Measurements from ENCODE around the gene ODF4.
"Not testable (repeated sequence)": the region's sequence is repeated elsewhere in the genome, so short reads cannot be mapped to it uniquely, and the experiment has no call there.

ODF4 gene

GRCh38 chr17:8362651-8363332 lies 23.2 kb downstream of the ODF4 start:
- DNase-seq: no peak
- intact Hi-C loops (cut with DNase I): no loop called here

GRCh38 chr17:8365143-8365542 lies 25.5 kb downstream of the ODF4 start:
- no peak for DNase-seq
- intact Hi-C loops (cut with DNase I): no loop called here

GRCh38 chr17:8366231-8366630 lies 26.6 kb downstream of the ODF4 start:
- intact Hi-C loops (cut with DNase I): no loop called here
- no peak for DNase-seq

GRCh38 chr17:8368193-8368592 lies 28.6 kb downstream of the ODF4 start:
- no peak for DNase-seq
- intact Hi-C loops (cut with DNase I): no loop called here

- intact Hi-C loops (cut with DNase I): loop anchor here (10.0 kb wide), 1 partner anchor 245 kb away; the partner anchor contains the start of gene HES7
- DNase-seq: no peak
These were observed 30.3 kb downstream of the ODF4 start for GRCh38 chr17:8369944-8370343.

GRCh38 chr17:8371786-8372185 lies 32.1 kb downstream of the ODF4 start:
- DNase-seq: no peak
- intact Hi-C loops (cut with DNase I): loop anchor here (10.0 kb wide), 1 partner anchor 247 kb away; the partner anchor contains the start of gene HES7

GRCh38 chr17:8372422-8372821 lies 32.8 kb downstream of the ODF4 start:
- intact Hi-C loops (cut with DNase I): loop anchor here (10.0 kb wide), 1 partner anchor 248 kb away; the partner anchor contains the start of gene HES7
- no peak for DNase-seq

- intact Hi-C loops (cut with DNase I): loop anchor here (10.0 kb wide), 1 partner anchor 249 kb away; the partner anchor contains the start of gene HES7
- DNase-seq: not testable (repeated sequence)
These were observed 34.2 kb downstream of the ODF4 start for GRCh38 chr17:8373856-8374255.

GRCh38 chr17:8375738-8376259 lies 36.2 kb downstream of the ODF4 start:
- DNase-seq: peak in 2 of 10 donors; percentile 23 to 32
- intact Hi-C loops (cut with DNase I): loop anchor here (10.0 kb wide), 1 partner anchor 251 kb away; the partner anchor contains the start of gene HES7

GRCh38 chr17:8376271-8377067 lies 36.8 kb downstream of the ODF4 start, which contains the start of gene KRABD2:
KRABD2 (minus strand) TSS chr17:8376704.
- peak; percentile 82 to 99 (median 92) for DNase-seq
- intact Hi-C loops (cut with DNase I): loop anchor here (10.0 kb wide), 1 partner anchor 252 kb away; the partner anchor contains the start of gene HES7

- no peak for DNase-seq
- intact Hi-C loops (cut with DNase I): loop anchor here (10.0 kb wide), 1 partner anchor 253 kb away; the partner anchor contains the start of gene HES7
These were observed 37.8 kb downstream of the ODF4 start for GRCh38 chr17:8377422-8377821.

GRCh38 chr17:8378117-8378516 lies 38.5 kb downstream of the ODF4 start:
- intact Hi-C loops (cut with DNase I): loop anchor here (10.0 kb wide), 1 partner anchor 253 kb away; the partner anchor contains the start of gene HES7
- DNase-seq: not testable (repeated sequence)

GRCh38 chr17:8380049-8380448 lies 40.4 kb downstream of the ODF4 start:
- intact Hi-C loops (cut with DNase I): loop anchor here (5.0 kb wide), 1 partner anchor 57 kb away; the partner anchor contains the start of gene NDEL1
- DNase-seq: no peak

- DNase-seq: no peak
- intact Hi-C loops (cut with DNase I): loop anchor here (2.0 to 5.0 kb wide), 2 partner anchors 55 to 249 kb away; partner anchors contain the start of genes MYH10 and NDEL1
These were observed 42.6 kb downstream of the ODF4 start for GRCh38 chr17:8382052-8382879.

- DNase-seq: no peak
- intact Hi-C loops (cut with DNase I): loop anchor here (2.0 to 5.0 kb wide), 2 partner anchors 54 to 248 kb away; partner anchors contain the start of genes MYH10 and NDEL1
These were observed 43.2 kb downstream of the ODF4 start for GRCh38 chr17:8382880-8383142.

GRCh38 chr17:8383143-8383822 lies 43.6 kb downstream of the ODF4 start, which contains the start of gene RPL26:
RPL26 (minus strand) TSS chr17:8383193; CDS start chr17:8382310, 883 bp downstream.
- peak; percentile 90 to 99 (median 94) for DNase-seq
- intact Hi-C loops (cut with DNase I): loop anchor here (2.0 to 5.0 kb wide), 2 partner anchors 54 to 248 kb away; partner anchors contain the start of genes MYH10 and NDEL1

GRCh38 chr17:8384801-8385378 lies 45.2 kb downstream of the ODF4 start:
- intact Hi-C loops (cut with DNase I): loop anchor here (5.0 kb wide), 1 partner anchor 52 kb away; the partner anchor contains the start of gene NDEL1
- DNase-seq: no peak

- DNase-seq: no peak
- intact Hi-C loops (cut with DNase I): no loop called here
These were observed 47.2 kb downstream of the ODF4 start for GRCh38 chr17:8386841-8387240.
